NT2/D1 (cell line): ENCODE results near the gene RPS6KA2.

Experiments
- DNase-seq: peaks from one replicate; pipeline ENCODE4 v3.0.0-alpha.2; 2011; ENCODE audit warnings: low read depth, low spot score
- H3K27me3 ChIP-seq: 2 replicates; pipeline ENCODE4 v1.6.0; 2011; ENCODE audit warnings: mild to moderate bottlenecking; ENCODE audit not compliant: insufficient read length, insufficient read depth
- H3K36me3 ChIP-seq: 2 replicates; pipeline ENCODE4 v1.6.1; 2011; ENCODE audit warnings: mild to moderate bottlenecking, low read length, mixed read lengths; ENCODE audit not compliant: insufficient read depth, insufficient read length
- H3K4me1 ChIP-seq: 2 replicates; pipeline ENCODE4 v1.5.1; 2011; ENCODE audit not compliant: insufficient read depth, insufficient read length
- H3K4me3 ChIP-seq: 2 replicates; pipeline ENCODE4 v1.5.1; 2011; ENCODE audit warnings: low read depth; ENCODE audit not compliant: insufficient read length
- H3K9ac ChIP-seq: 2 replicates; pipeline ENCODE4 v1.6.0; 2011; ENCODE audit warnings: low read depth; ENCODE audit not compliant: insufficient read length
- H3K9me3 ChIP-seq: 2 replicates; pipeline ENCODE4 v1.5.1; 2011; ENCODE audit warnings: mild to moderate bottlenecking, low read length; ENCODE audit not compliant: insufficient read depth
- SUZ12 ChIP-seq: IDR thresholded peaks from 2 replicates; pipeline ENCODE4 v1.6.1; 2011; ENCODE audit not compliant: insufficient read length, insufficient read depth; ENCODE audit errors: extremely low read depth
- YY1 ChIP-seq: IDR thresholded peaks from 2 replicates; pipeline ENCODE4 v1.6.1; 2011; ENCODE audit not compliant: insufficient read length, insufficient read depth
- ZNF274 ChIP-seq: IDR thresholded peaks from 2 replicates; pipeline ENCODE4 v1.6.1; 2011; ENCODE audit warnings: mild to moderate bottlenecking, low read depth, low read length

RPS6KA2 gene

GRCh38 chr6:166449036-166449435, 178.0 kb downstream of the RPS6KA2 start:
- no peak for TF ChIP-seq ZNF274
- no peak for TF ChIP-seq SUZ12
- TF ChIP-seq YY1, result no peak
- H3K27me3 ChIP-seq, result no peaks in the 10 kb centered on the region
- no peak overlapping the region for H3K9ac ChIP-seq
- H3K4me1 ChIP-seq, result no peaks in the 10 kb centered on the region
- peaks cover 3% of the 10 kb centered on the region for H3K36me3 ChIP-seq
- no peaks in the 10 kb centered on the region for H3K9me3 ChIP-seq
- DNase-seq, result no peak
- H3K4me3 ChIP-seq, result no peak overlapping the region

DNA sequence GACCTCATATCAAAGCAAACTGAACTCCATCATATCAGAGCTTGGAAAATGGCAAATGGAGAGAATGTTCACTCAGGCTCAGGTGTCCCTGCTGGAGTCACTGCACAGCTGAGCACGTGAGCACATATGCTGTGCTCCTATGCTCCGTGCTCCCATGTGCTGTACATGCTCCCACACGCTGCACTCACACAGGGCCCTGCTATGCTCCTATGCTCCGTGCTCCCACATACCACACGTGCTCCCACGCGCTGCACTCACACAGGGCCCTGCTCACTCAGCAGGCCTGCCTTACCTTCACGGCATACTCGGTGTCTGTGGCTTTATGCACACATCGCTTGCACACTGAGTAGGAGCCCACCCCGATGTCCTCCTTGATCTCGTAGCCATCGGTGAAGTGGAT, 178.6 kb downstream of the RPS6KA2 start:
- TF ChIP-seq SUZ12 (no peak), YY1 (no peak), ZNF274 (no peak)
- Histone ChIP-seq H3K4me1 (no peaks in the 10 kb centered on the region), H3K9me3 (no peaks in the 10 kb centered on the region), H3K9ac (no peak overlapping the region), H3K36me3 (peaks cover 3% of the 10 kb centered on the region), H3K27me3 (no peaks in the 10 kb centered on the region), H3K4me3 (no peak overlapping the region)
- DNase-seq, result no peak

DNA sequence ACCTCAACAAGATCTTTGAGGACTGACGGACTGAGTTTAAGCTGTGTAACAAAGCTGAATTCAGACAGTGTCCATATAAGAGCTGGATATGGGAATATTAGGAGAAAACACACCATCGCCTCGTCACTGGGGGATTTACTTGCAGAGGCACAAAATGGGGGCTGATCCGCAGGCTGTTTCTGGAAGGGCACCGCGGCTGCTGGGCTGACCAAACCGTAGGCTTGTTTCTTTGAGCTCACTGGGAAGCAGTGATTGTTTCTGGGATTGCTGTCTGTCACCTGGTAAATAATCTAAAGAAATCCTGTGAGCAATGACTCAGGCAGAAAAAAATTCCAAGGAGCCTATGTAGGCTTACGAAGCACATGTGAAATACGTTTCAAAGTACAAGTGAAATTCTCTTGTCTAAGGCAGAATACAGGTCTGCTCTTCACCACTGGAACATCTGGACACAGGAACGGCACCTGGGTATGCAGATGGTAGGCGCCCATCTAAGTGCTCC, 180.4 kb downstream of the RPS6KA2 start:
- no peak for DNase-seq

GRCh38 chr6:166446146-166446545, 180.9 kb downstream of the RPS6KA2 start:
- Histone ChIP-seq H3K9ac (no peak overlapping the region), H3K36me3 (peaks cover 3% of the 10 kb centered on the region), H3K4me1 (no peaks in the 10 kb centered on the region), H3K4me3 (no peak overlapping the region), H3K27me3 (no peaks in the 10 kb centered on the region), H3K9me3 (no peaks in the 10 kb centered on the region)
- no peak for DNase-seq
- TF ChIP-seq YY1 (no peak), SUZ12 (no peak), ZNF274 (no peak)

More for the DNA sequence above, 180.4 kb downstream of the RPS6KA2 start:
- H3K4me3 ChIP-seq, result no peak overlapping the region
- TF ChIP-seq SUZ12, result no peak
- TF ChIP-seq YY1, result no peak
- TF ChIP-seq ZNF274, result no peak
- peaks cover 3% of the 10 kb centered on the region for H3K36me3 ChIP-seq
- H3K9ac ChIP-seq, result no peak overlapping the region
- no peaks in the 10 kb centered on the region for H3K27me3 ChIP-seq
- no peaks in the 10 kb centered on the region for H3K9me3 ChIP-seq
- no peaks in the 10 kb centered on the region for H3K4me1 ChIP-seq

DNA sequence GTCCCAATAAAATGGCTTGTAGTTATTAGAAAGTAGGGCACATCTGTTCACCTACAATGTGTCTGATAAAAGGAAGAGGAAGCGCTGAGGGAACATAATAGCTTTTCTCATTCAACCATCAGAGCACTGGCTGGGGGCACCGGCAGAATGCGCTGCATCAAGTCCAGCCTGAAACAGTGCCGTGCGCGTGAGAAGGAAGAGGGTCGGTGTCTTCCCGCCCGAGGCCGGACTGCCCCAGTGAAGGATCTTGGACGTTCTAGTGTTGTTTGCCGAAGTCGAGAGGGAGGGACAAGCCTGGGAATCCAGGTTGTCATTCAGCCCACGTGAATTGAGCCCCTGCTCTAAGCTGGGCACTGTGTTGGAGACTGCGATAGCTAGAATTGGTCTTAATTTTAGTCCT, 182.6 kb downstream of the RPS6KA2 start:
- Histone ChIP-seq H3K36me3 (peaks cover 3% of the 10 kb centered on the region), H3K9ac (no peak overlapping the region), H3K4me1 (no peaks in the 10 kb centered on the region), H3K9me3 (no peaks in the 10 kb centered on the region), H3K4me3 (no peak overlapping the region), H3K27me3 (no peaks in the 10 kb centered on the region)
- no peak for TF ChIP-seq SUZ12
- no peak for TF ChIP-seq YY1
- no peak for TF ChIP-seq ZNF274
- no peak for DNase-seq

- DNase-seq, result no peak
- H3K36me3 ChIP-seq, result peaks cover 3% of the 10 kb centered on the region
- H3K27me3 ChIP-seq, result no peaks in the 10 kb centered on the region
- no peak for TF ChIP-seq ZNF274
- no peak for TF ChIP-seq YY1
- TF ChIP-seq SUZ12, result no peak
- H3K4me3 ChIP-seq, result no peak overlapping the region
- no peak overlapping the region for H3K9ac ChIP-seq
- no peaks in the 10 kb centered on the region for H3K9me3 ChIP-seq
- H3K4me1 ChIP-seq, result no peaks in the 10 kb centered on the region
These were observed 183.9 kb downstream of the RPS6KA2 start for GRCh38 chr6:166443166-166443565.

- no peak overlapping the region for H3K4me3 ChIP-seq
- no peaks in the 10 kb centered on the region for H3K36me3 ChIP-seq
- DNase-seq, result no peak
- TF ChIP-seq ZNF274, result no peak
- no peak for TF ChIP-seq YY1
- TF ChIP-seq SUZ12, result no peak
- no peaks in the 10 kb centered on the region for H3K9me3 ChIP-seq
- no peaks in the 10 kb centered on the region for H3K4me1 ChIP-seq
- no peak overlapping the region for H3K9ac ChIP-seq
- H3K27me3 ChIP-seq, result no peaks in the 10 kb centered on the region
These were observed 184.8 kb downstream of the RPS6KA2 start for GRCh38 chr6:166442131-166442685.
